Measurements from ENCODE around the gene NYAP2. TPM values are rescaled to one million over a fixed set of nuclear protein-coding genes. Genes with fewer than 3 reads are reported as not detected.
A peak's percentile ranks its signal among the peaks of the same experiment; 100 is the strongest.

The NYAP2 gene
- total RNA-seq, 1 experiment from 2014 or later, result not detected

- in situ Hi-C loops (cut with HindIII; ENCODE audit: low pct_unique_long_range_greater_than_20kb, low sequenced_read_pairs), result no loop called here
- DNase-seq (ENCODE audit: low read depth), result peak; percentile 83
Measured at GRCh38 chr2:225466891-225467604, 67.5 kb downstream of the NYAP2 start.

GRCh38 chr2:225468131-225468530 lies 68.6 kb downstream of the NYAP2 start:
- in situ Hi-C loops (cut with HindIII; ENCODE audit: low pct_unique_long_range_greater_than_20kb, low sequenced_read_pairs), result no loop called here
- DNase-seq (ENCODE audit: low read depth), result peak; percentile 40

GRCh38 chr2:225471039-225471438 lies 71.5 kb downstream of the NYAP2 start:
- DNase-seq (ENCODE audit: low read depth), result no peak
- in situ Hi-C loops (cut with HindIII; ENCODE audit: low pct_unique_long_range_greater_than_20kb, low sequenced_read_pairs), result no loop called here

- peak; percentile 49 for DNase-seq (ENCODE audit: low read depth)
- in situ Hi-C loops (cut with HindIII; ENCODE audit: low pct_unique_long_range_greater_than_20kb, low sequenced_read_pairs), result no loop called here
Measured at GRCh38 chr2:225471482-225471881, 72.0 kb downstream of the NYAP2 start.

GRCh38 chr2:225472161-225472560 lies 72.7 kb downstream of the NYAP2 start:
- DNase-seq (ENCODE audit: low read depth), result peak; percentile 66
- in situ Hi-C loops (cut with HindIII; ENCODE audit: low pct_unique_long_range_greater_than_20kb, low sequenced_read_pairs), result no loop called here

GRCh38 chr2:225479386-225479785 lies 79.9 kb downstream of the NYAP2 start:
- no peak for DNase-seq (ENCODE audit: low read depth)
- in situ Hi-C loops (cut with HindIII; ENCODE audit: low pct_unique_long_range_greater_than_20kb, low sequenced_read_pairs), result no loop called here

GRCh38 chr2:225484751-225485150 lies 85.2 kb downstream of the NYAP2 start:
- in situ Hi-C loops (cut with HindIII; ENCODE audit: low pct_unique_long_range_greater_than_20kb, low sequenced_read_pairs), result no loop called here

GRCh38 chr2:225486236-225486635 lies 86.7 kb downstream of the NYAP2 start:
- no peak for DNase-seq (ENCODE audit: low read depth)
- in situ Hi-C loops (cut with HindIII; ENCODE audit: low pct_unique_long_range_greater_than_20kb, low sequenced_read_pairs), result no loop called here

More at GRCh38 chr2:225484751-225485150, 85.2 kb downstream of the NYAP2 start:
- DNase-seq (ENCODE audit: low read depth), result no peak

GRCh38 chr2:225487878-225488416 lies 88.4 kb downstream of the NYAP2 start:
- in situ Hi-C loops (cut with HindIII; ENCODE audit: low pct_unique_long_range_greater_than_20kb, low sequenced_read_pairs), result no loop called here
- peak; percentile 8 for DNase-seq (ENCODE audit: low read depth)

GRCh38 chr2:225488743-225489142 lies 89.2 kb downstream of the NYAP2 start:
- in situ Hi-C loops (cut with HindIII; ENCODE audit: low pct_unique_long_range_greater_than_20kb, low sequenced_read_pairs), result no loop called here
- no peak for DNase-seq (ENCODE audit: low read depth)

- in situ Hi-C loops (cut with HindIII; ENCODE audit: low pct_unique_long_range_greater_than_20kb, low sequenced_read_pairs), result no loop called here
- DNase-seq (ENCODE audit: low read depth), result no peak
Measured at GRCh38 chr2:225493420-225494099, 94.0 kb downstream of the NYAP2 start.

GRCh38 chr2:225494100-225494459 lies 94.6 kb downstream of the NYAP2 start:
- peak; percentile 63 for DNase-seq (ENCODE audit: low read depth)
- in situ Hi-C loops (cut with HindIII; ENCODE audit: low pct_unique_long_range_greater_than_20kb, low sequenced_read_pairs), result no loop called here

- in situ Hi-C loops (cut with HindIII; ENCODE audit: low pct_unique_long_range_greater_than_20kb, low sequenced_read_pairs), result no loop called here
- no peak for DNase-seq (ENCODE audit: low read depth)
Measured at GRCh38 chr2:225495706-225496105, 96.2 kb downstream of the NYAP2 start.

GRCh38 chr2:225496568-225496967 lies 97.1 kb downstream of the NYAP2 start:
- in situ Hi-C loops (cut with HindIII; ENCODE audit: low pct_unique_long_range_greater_than_20kb, low sequenced_read_pairs), result no loop called here

GRCh38 chr2:225497166-225497565 lies 97.7 kb downstream of the NYAP2 start:
- in situ Hi-C loops (cut with HindIII; ENCODE audit: low pct_unique_long_range_greater_than_20kb, low sequenced_read_pairs), result no loop called here
- DNase-seq (ENCODE audit: low read depth), result no peak

More at GRCh38 chr2:225496568-225496967, 97.1 kb downstream of the NYAP2 start:
- DNase-seq (ENCODE audit: low read depth), result no peak

- no peak for DNase-seq (ENCODE audit: low read depth)
- in situ Hi-C loops (cut with HindIII; ENCODE audit: low pct_unique_long_range_greater_than_20kb, low sequenced_read_pairs), result no loop called here
Measured at GRCh38 chr2:225501022-225501421, 101.5 kb downstream of the NYAP2 start.

GRCh38 chr2:225502971-225503370 lies 103.5 kb downstream of the NYAP2 start:
- in situ Hi-C loops (cut with HindIII; ENCODE audit: low pct_unique_long_range_greater_than_20kb, low sequenced_read_pairs), result no loop called here
- DNase-seq (ENCODE audit: low read depth), result no peak

GRCh38 chr2:225510796-225511195 lies 111.3 kb downstream of the NYAP2 start:
- in situ Hi-C loops (cut with HindIII; ENCODE audit: low pct_unique_long_range_greater_than_20kb, low sequenced_read_pairs), result no loop called here
- no peak for DNase-seq (ENCODE audit: low read depth)

- in situ Hi-C loops (cut with HindIII; ENCODE audit: low pct_unique_long_range_greater_than_20kb, low sequenced_read_pairs), result no loop called here
- no peak for DNase-seq (ENCODE audit: low read depth)
Measured at GRCh38 chr2:225512469-225512868, 113.0 kb downstream of the NYAP2 start.
